EH (cell line): ENCODE data around the gene YKT6.
"Not testable (repeated sequence)": the region's sequence is repeated elsewhere in the genome, so short reads cannot be mapped to it uniquely, and the experiment has no call there.

ENCODE experiments used
- DNase-seq: peaks from one replicate; pipeline ENCODE4 v3.0.0-alpha.2; 2015; ENCODE audit warnings: low read depth

The YKT6 gene

DNA sequence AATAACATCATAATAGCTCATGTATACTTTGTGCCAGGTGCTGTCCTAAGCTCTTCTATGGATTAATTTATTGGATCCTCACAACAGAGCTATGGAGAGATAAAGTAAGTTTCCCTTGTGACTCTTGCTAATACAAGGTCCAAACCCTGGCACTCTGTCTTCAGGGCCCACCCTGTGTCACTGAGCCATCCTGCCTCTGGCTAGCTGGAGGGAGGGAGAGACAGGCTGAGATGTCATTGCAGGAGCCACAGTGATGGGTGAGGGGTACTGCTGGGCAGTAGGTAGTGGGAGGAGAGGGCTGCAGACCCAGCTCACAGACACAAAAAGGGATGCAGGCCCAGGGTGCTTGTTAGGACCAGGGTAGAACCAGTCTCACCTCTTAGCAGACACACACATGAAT lies 28.4 kb upstream of the YKT6 start:
- no peak for DNase-seq

DNA sequence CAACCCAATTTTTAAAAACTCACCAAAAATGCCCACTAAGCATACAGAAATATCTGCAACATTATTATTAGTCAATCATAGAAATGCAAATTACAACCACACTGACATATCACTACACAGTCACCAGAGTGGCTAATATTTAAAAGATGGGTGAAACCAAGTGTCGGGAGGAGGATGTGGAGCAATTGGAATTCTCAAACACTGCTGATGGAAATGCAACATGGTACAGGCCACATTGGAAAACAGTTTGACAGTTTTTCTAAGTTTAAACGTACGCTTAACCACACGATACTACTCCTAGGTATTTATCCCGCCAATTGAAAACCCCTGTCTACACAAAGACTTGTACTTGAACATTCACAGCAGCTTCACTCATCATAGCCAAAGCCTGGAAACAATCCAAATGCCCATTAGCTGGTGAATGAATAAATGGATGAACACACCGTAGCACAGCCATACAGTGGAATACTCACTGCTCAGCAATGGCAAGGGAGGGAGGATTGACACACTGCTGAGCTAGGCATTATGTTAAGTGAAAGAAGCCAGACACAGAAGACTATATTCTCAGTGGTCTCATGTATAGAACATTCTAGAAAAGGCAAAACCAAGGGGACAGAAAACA lies 27.9 kb upstream of the YKT6 start:
- no peak for DNase-seq

DNA sequence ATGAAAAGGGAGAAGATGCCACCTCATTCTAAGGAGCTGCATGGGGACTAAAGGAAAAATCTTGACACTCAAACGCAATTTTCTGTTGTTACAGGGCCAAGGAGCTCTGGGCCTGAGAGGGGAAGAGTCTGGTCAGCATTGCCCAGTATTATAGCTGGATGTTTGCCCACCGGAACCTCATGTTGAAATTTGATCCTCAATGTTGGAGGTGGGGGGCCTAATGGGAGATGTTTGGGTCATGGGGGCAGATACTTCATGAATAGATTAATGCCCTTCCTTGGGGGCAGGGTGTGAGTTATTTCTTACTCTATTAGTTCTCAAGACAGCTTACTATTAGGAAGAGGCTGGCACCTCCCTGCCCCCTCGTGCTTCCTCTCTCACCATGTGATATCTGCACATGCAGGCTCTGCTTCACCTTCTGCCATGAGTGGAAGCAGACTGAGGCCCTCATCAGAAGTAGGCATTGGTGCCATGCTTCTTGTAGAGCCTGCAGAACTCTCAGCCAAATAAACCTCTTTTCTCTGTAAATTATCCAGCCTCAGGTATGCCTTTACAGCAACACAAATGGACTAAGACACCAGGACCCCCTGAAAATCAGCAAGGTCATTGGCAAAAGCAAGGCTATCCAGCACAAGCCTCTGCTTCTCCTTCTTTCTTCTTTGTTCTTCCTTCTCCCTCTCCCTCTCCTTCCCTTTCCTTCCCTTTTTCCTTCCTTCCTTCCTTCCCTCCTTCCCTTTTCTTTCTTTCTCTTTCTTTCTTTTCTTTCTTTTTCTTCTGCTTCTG lies 26.7 kb upstream of the YKT6 start:
- no peak for DNase-seq

DNA sequence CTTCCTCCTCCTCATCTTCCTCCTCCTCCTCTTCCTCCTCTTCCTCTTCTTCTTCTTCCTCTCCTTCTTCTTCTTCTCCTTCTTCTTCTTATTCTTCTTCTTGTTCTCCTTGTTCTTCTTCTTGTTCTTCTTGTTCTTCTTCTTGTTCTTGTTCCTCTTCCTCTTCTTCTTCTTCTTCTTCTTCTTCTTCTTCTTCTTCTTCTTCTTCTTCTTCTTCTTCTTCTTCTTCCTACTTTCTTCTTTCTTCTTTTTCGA lies 26.2 kb upstream of the YKT6 start:
- DNase-seq = not testable (repeated sequence)

DNA sequence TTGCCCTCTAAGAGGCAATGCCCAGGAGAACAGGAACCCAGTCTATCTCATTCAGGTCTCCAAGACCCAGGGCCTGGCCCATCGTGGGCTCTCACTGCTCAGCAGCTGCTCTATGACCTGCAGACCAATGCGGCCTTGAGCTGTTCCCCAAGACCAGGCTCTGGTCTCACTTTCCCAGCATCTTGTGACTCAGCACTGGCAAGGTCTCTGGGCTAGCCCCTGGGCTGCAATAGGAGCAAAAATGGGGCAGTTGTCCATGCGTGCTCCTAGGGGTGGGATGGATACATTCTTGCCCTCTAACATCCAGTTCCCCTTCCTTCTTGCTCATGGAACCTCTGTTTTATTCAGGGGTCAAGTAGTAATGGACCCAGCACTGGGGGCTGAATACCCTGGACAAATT lies 25.0 kb upstream of the YKT6 start:
- DNase-seq = no peak

DNA sequence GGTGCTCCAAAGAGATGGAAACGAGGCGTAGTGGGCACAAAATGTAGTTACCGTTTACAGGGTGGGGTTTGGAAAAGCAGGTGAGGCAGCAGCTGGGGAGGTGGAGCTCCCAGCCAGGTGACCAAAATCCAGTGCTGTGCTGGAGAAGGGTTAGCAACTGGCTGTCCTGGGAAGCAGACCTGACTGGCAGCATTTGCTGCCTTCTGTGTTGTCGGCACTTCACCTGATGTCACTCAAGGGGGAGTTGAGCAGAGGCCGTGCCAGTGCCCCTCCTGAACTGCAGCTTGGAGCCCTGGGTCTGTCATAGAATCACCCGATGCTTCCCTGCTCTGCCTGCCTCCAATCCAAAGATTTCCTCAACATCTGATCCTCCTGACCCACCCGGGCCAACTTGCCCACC lies 24.3 kb upstream of the YKT6 start:
- DNase-seq = no peak

DNA sequence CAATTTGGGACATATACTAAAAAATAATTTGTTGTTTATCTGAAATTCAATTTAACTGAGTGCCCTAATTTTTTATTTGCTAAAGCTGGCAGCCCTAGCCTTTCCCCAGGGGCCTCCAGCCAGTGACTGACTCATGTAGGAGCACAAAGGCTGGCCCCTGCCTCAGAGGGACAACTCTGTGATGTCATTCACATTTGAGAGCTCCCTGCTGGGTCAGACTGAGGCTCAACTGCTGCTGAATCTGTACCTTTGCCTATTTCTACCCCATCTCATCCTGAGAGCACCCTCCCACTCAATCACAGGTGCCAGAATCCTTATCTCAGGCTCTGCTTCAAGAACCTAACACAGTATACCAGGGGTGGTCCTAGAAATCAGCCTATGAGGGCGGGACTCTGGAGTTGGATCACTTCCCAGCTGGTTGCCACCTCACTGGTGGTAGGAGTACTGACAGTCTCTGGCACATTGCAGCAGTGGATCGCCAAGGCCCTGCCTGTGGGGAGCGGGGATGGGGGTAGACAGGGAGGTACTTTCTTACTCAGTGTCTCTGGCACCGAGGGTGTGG lies 23.1 kb upstream of the YKT6 start:
- DNase-seq = peak; percentile 48

DNA sequence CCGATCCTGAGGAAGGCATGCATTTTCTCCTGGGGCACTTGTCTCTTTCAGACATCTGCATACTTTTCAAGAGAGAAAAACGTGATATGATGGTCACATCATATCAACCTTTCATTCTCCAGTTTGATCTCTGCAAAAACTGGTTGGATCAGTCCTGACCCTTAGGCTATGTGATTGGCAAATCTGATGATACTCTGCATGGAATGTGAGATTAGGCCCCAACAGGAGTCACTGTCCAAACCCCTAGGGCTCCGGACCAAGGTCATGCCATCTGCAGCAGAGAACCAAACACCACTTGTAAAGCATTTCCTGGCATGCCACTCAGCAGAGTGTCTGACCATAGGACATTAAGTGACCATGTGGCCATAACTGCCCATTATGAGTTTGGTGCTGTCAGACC lies 20.1 kb upstream of the YKT6 start:
- DNase-seq = no peak

DNA sequence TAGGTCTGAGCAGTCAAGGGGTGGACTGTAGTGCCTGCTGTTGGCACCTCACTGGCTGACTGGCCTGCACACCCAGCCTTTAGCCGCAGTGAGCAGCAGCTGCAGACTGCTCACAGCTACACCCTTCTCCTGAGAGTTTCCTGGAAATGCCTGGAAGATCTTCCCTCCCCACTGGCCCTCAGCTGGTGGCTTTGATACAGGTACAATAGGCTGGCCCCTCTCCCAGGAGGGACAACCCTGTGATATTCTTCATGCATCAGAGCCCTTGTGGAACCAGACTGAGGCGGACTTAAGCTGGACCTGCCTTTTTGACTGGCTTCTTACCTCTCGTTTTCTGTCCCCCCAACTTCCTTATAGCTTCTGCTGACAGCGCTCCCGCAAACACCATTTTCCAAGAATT lies 18.0 kb upstream of the YKT6 start:
- DNase-seq = no peak

DNA sequence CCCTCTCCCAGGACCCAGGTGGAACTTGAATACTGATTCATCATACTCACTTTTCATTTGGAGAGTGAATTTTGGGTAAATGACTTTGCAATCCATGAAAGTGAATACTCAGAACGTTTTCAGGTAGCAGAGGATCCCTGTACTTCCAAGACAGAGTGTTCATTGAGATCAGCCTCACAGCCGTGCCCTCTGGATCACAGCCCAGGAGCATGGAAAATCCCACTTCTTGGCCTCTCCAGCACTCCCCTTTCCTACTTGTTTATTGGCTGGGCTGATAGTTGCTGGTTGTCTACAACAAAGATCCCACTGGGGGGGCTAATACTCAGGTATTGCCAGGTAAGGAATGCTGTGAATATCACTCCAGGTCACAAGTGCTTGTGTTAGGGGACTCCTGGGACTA lies 17.4 kb upstream of the YKT6 start:
- no peak for DNase-seq

DNA sequence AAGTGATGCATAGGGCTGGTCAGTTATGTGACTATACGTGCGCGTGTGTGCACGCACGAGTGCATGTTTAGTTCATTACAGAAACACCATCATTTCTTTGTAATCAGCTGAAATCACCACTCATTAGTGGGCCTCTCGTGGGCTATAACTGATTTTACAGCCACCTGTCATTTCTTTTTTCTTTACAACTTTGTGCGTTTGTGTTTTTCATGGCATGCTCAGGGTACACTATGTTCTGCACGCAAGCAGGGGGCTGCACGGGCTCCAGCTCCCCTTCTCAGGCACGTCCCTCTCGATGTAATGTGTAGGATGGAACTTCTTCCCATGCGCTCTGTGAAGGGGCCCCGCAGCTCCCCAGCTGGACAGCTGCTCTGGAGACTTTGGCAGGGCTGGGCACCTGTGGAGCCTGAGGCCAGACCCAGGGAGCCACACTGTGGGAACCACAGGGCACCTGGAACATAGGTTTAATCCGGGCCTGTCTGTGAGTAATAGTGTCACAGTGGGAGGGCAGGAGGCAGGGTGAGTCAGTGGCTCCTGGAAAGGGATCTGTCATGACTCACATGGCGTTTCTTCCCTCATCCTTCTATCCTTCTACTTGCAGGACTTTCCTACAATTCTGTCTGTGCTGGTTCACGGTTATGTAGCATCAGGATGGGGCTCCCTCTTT lies 16.4 kb upstream of the YKT6 start:
- DNase-seq = peak; percentile 87

DNA sequence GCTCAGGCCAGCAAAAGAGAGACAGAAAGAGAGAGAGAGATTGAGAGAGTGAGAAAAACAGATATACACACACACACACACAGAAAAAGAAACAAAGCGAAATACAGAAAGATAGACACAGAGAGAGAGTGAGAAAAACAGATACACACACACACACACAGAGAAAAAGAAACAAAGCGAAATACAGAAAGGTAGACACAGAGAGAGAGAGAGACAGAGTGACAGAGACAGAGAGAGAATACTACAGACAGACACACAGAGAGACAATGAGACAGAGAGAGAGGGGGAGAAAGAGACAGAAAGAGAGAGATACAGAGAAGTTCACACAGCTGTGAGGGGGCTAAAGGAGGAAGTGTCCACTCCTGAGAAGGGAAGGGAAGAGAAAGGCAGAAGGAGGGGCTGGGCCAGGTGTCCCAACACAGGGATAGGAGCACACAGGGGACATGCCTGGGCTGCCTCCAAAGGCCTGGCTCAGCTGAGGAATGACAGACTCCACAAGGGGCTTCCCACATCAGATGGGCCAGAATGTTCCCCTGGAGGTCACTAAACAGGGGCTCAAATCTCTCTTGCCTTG lies 15.8 kb upstream of the YKT6 start:
- DNase-seq = no peak

DNA sequence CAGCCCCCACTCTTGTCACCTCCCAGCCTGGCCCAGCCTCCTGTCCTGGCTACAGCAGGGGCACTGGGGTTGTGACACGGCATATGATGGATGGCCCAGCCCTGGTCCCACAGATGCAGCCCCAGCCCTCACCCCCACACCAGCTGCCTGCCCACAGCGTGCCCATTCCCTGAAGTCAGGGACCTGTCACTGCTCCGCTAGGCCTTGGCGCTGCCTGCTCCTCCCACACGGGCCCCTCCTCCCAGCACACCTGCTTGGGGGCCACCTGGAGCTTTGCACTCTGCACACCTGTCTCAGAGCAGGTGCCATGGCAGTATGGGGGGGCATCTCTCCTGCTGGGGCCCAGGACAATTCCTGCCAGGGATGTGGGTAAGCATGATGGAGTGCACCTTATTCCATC lies 15.0 kb upstream of the YKT6 start:
- no peak for DNase-seq

DNA sequence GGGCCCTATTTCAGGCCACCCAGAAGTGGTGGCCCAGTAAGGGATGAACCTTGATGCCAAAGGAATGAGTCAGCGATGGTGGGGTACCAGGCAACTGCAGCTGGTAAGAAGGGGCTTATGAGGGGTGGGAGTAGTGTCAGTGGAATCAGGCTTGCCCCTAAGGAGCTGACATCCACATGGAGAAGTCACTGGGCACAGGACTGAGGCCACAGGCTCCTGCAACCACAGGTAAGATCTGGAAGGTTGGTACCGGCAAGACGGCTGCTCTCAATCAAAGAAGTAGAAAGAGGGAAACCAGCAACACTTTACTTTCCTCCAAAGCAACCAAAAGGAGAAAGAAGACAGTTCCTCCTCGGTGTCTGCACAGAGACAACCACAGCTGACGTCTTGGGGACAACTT lies 14.0 kb upstream of the YKT6 start:
- DNase-seq = no peak

DNA sequence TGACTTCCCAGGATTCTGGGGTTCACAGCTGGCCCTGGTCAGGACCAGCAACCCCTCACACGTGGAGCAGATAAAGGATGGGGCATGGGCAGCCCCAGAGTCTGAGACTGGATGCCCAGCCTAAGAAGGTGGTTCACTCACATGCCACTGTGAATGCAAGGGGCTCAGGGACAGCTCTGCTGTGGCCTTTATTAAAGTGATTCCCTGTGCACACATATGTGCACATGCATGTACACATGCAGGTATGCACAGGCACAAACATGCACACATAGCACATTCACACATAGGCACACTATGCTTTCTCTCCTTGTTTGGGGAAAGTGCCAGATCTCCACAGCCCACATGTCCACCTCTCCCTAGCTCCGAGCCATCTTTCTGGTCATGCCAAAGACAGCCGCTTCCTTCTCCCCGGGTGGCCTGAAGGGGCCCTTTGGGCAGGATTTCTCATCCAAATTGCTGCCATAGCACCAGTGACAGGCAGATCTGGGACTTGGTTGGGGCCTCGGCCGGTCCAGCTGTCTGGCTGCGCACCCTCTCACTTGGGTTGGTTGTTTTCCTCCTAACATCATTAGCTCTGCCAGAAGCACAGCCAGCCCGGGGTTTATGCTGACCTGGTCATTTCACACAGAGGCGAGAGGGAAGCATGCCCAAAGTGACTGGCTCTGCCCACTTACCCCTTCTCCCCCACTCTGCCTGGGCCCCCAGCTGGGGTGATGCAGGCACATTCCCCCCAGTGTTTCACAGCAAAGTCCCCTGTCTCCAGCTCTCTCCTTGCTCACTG lies 13.0 kb upstream of the YKT6 start:
- DNase-seq = no peak

DNA sequence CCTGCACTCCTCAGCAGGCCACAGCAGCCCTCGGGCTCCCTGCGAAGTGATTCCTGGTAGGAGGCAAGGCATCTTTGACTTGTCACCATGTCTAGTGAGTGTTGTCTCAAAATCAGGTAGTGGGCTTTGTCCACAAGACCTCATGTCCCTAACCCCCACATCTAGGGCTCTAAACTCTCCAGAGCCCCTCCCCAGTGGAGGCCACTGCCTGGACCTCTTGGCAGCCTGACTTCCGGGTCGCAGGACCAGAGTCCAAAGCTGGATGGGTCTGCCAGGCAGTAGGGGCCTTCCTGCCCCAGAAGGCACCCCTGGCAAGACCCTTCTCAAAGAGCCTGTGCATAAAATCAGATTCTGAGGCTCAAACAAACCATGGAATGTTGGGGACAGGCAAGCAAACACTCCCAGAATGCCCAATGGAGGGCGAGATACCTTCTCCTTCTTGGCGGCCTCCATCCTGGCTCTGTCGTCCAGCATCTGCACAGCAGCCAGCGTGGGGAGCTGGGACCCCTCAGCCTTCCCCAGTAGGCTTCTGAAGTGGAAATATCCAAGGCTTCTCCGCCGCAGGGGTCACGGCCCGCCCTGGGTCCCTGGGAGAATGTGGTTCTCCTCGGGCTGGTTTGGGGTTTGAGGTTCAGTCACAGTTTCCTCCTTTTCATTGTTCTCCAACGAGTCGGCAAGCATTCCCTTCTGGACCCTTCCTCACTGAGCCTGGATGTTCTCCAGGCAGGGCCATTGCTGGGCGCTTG lies 12.1 kb upstream of the YKT6 start:
- no peak for DNase-seq

DNA sequence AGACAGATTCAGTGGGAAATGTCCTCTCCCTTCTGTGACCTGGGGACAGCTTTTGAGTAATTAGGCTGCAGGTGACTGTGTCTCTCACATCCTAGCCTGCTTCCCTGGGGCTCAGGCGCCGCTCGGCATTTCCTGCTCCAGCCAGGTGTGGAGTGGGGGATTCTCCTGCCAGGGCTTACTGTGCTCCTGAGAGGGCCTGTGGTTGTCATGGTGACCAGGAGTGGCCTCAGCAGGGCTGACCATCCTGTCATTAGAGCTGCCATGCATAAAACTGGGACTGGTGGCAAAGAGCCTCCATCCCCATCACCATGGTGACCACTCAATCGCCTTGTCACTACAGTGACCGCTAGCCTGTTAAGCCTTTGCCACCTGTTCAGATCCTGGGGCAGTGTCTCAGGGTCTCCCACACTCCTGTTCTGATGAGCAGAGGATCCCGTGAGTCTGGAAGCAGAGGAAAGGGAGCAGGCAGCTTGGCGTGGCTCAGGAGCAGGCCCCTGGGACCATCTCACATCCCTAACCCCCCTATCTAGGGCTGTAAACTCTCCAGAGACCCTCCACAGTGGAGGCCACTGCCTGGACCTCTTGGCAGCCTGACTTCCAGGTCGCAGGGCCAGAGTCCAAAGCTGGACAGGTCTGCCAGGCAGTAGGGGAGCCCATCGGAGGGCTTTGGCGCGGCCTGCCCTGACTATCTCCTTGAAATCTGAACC lies 11.3 kb upstream of the YKT6 start, which contains the start of gene GCK:
GCK (minus strand) TSS at position 154 of the 707 bp plus-strand sequence. CDS start 486 bp downstream, outside the sequence.
- no peak for DNase-seq

DNA sequence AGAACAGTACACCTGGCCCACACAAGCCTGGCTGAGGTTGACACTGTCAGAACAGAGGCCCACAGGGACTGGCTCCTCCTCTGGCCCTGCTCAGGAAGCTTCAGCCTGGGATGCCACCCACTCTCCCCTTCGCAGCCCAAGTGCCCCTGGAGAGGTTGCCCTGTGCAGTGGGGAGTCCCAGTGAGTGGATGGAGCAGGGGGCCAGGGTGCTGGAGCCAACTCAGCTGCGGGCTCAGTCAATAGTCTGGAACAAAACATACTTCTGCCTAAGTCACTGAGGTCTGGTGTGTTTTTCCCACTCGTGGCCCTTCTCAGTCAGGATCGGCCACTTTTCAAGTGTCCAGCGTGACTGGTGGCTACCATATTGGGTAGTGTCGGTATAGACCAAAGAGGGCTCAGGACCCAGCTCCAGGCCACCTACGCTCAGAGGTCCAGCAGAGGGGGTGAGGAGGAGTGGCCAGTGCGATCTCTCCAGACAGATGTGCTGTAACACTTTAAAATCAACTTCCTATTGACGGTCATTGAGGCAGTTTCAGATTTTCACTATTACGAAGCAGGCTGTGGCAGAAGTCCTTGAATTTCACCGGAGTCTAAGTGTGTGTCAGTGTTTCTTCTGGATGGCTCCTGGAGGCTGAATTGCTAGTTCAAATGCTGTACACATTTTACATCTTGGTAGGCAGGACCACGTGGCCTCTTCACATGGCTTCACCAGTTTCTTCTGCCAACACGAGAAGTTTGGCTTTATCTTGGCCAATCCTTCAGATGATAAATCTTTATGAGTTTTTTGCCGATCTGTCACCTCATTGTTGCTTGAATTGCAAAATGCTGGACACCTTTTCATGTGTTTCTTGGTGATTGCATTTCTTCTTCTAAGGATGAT lies 10.5 kb upstream of the YKT6 start:
- DNase-seq = no peak

DNA sequence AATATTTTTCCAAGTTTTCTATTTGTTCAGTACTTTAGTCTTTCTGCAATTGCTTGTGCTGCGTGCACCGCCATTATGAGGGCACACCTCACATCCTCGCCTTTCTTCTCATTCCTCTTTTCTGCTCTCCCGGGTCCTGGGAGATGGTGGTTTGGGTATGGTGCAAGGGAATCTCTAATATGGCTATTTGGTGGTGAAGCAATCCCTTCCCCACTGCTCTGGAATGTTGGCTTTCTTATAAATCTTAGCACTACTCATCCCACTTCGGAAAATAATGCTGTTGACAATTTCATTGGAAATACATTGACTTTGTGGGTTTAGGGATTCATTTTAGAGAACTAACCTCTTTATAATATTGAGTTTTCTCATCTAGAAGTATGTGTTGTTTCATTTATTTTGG lies 9.6 kb upstream of the YKT6 start:
- DNase-seq = peak; percentile 10
